ENCODE data around the gene ARHGAP9.
A peak's percentile ranks its signal among the peaks of the same experiment; 100 is the strongest.

The ARHGAP9 gene

DNA sequence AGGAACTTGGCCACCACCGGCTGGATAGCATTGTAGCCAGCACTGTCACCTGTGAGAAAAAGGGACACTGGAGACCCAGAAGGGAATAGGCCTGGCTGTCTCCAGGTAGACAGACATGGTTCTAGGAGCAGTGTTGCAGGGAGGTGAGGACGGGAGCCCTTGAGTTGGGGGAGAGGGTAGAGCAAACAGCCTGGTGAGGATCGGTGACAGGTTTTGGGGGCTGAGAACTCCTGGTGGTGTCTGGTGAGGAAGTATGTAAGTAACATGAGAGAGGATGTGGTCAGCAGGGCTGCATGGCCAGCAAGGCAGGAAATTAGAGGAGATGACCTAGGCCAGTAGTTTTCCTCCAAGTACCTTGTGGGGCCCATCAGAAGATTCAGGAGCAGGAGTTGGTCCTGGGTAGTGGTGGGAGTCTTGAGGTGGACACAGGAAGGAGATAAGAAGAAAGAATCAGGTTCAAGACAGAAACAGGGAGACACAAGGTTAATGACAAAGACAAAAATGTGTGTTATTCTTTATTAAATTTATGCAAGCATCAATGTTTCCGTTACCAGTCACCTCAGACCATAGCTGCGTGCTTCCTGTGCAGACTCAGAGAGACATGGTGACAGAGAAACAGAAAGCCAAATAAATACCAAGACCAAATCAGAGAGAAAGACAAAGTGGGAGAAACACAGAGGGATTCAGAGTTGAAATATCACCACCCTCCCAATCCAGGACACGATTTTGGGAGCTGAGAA lies at the start of gene ARHGAP9:
TSS of gene ARHGAP9 (minus strand) at position 491 of the 740 bp plus-strand sequence. CDS start at position 31, 460 bp downstream.
- no peak for TF ChIP-seq CTCF (IDR thresholded peaks at IDR 0.05; ENCODE audit: control extremely low read depth, extremely low read depth, low read depth, missing control alignments)
- CTCF ChIA-PET, result interaction anchor here (1.7 to 11.0 kb wide), 4 partner anchors 17 to 172 kb away, joined by 4 to 171 read pairs (median 39); partner anchors contain the start of genes B4GALNT1, GLI1 and INHBE
- POLR2A ChIA-PET, result interaction anchor here (0.5 to 2.1 kb wide), 5 partner anchors 15 to 1146 kb away, joined by 3 to 5 read pairs (median 5); partner anchors contain the start of genes DDIT3, GLI1 and PAN2
- peak; percentile 69 for DNase-seq (ENCODE audit: extremely low spot score)

DNA sequence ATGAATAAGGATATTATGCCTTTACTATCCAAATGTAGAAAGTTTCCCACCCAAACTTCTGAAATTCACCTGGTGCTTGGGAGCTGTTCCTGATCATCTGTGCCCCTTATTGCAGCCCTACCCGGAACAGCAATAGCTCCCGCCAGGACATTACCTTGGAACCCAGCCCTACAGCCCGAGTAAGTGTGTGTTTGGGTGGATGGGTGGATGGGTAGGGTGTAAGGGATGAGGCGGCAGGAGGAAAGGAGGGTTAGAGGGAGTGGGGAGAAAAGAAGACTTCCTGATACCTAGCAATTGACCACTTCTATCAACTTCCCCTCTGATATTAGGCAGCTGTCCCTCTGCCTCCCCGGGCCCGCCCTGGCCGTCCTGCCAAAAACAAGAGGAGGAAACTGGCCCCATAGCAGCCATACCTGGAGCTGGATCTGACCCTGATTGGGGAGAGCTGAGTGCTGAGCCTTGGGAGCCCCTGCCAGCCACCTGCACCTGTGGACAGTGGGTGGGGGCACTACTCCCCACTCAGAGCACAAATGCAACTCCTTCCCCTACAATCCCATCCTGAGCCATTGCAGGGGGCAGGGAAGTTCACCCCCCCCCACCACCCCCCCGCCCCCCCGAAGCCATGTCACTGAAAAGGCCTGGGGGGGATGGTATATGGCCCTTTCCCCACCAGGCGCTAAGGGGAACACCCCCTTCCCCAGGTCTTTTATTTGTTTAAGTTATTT lies 49.3 kb upstream of the ARHGAP9 start:
- no peak for TF ChIP-seq CTCF (IDR thresholded peaks at IDR 0.05; ENCODE audit: control extremely low read depth, extremely low read depth, low read depth, missing control alignments)
- no peak for DNase-seq (ENCODE audit: extremely low spot score)
- POLR2A ChIA-PET, result interaction anchor here (1.4 kb wide), 1 partner anchor 9 kb away, joined by 4 read pairs; no protein-coding TSS in a partner anchor
- CTCF ChIA-PET, result interaction anchor here (1.0 to 2.9 kb wide), 3 partner anchors 9 to 54 kb away, joined by 3 to 8 read pairs (median 6); no protein-coding TSS in a partner anchor

DNA sequence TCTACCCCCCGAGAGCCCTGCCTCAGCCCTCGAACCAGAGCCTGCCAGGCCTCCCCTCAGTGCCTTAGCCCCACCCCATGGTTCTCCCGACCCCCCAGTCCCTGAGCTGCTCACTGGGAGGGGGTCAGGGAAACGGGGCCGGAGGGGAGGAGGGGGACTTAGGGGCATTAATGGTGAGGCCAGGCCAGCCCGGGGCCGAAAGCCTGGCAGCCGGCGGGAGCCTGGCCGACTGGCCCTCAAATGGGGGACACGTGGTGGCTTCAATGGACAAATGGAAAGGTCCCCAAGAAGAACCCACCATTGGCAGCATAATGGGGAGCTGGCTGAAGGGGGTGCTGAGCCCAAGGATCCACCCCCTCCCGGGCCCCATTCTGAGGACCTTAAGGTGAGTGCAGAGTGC lies 48.5 kb upstream of the ARHGAP9 start:
- TF ChIP-seq CTCF (IDR thresholded peaks at IDR 0.05; ENCODE audit: control extremely low read depth, extremely low read depth, low read depth, missing control alignments), result no peak
- POLR2A ChIA-PET, result no interaction called here
- no peak for DNase-seq (ENCODE audit: extremely low spot score)
- CTCF ChIA-PET, result interaction anchor here (1.0 to 2.9 kb wide), 3 partner anchors 10 to 34 kb away, joined by 3 to 8 read pairs (median 5); no protein-coding TSS in a partner anchor

GRCh38 chr12:57527184-57527583 lies 47.5 kb upstream of the ARHGAP9 start:
- no peak for DNase-seq (ENCODE audit: extremely low spot score)
- CTCF ChIA-PET, result interaction anchor here (1.8 to 2.9 kb wide), 2 partner anchors 11 to 13 kb away, joined by 5 to 8 read pairs; no protein-coding TSS in a partner anchor

GRCh38 chr12:57526477-57527126 lies 46.9 kb upstream of the ARHGAP9 start:
- CTCF ChIA-PET, result interaction anchor here (1.2 to 3.4 kb wide), 3 partner anchors 9 to 17 kb away, joined by 3 to 13 read pairs (median 5); no protein-coding TSS in a partner anchor
- TF ChIP-seq CTCF (IDR thresholded peaks at IDR 0.05; ENCODE audit: control extremely low read depth, extremely low read depth, low read depth, missing control alignments), result no peak
- POLR2A ChIA-PET, result interaction anchor here (0.6 kb wide), 1 partner anchor 10 kb away, joined by 3 read pairs; no protein-coding TSS in a partner anchor
- no peak for DNase-seq (ENCODE audit: extremely low spot score)

More at GRCh38 chr12:57527184-57527583, 47.5 kb upstream of the ARHGAP9 start:
- TF ChIP-seq CTCF (IDR thresholded peaks at IDR 0.05; ENCODE audit: control extremely low read depth, extremely low read depth, low read depth, missing control alignments), result no peak
- POLR2A ChIA-PET, result interaction anchor here (0.6 kb wide), 1 partner anchor 11 kb away, joined by 3 read pairs; no protein-coding TSS in a partner anchor
